C4-2B (cell line): Measurements from ENCODE around the gene ATP10D.

Source experiments
- ZFX ChIP-seq: fragments of 450-650 bp; IDR thresholded peaks from 2 replicates; pipeline ENCODE4 v1.6.1; 2017
- TF ChIP-seq, protein P1 (sequence below): fragments of 450-650 bp; conservative IDR thresholded peaks from 2 replicates; pipeline ENCODE4 v1.5.1; 2017; ENCODE audit warnings: mild to moderate bottlenecking

DNA sequence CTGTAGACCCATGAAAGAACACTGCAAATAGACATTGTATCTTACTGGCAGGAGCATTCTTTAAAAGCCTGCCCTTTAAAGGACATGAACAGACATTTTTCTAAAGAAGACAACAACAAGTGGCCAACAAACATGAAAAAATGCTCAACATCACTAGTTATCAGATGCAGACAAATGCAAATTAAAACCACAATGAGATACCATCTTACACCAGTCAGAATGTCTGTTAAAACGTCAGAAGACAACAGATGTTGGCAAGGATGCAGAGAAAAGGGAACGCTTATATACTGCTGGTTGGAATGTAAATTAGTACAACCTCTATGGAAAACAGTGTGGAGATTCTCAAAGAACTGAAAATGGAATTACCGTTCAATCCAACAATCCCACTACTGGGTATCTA is 77.2 kb downstream of the ATP10D start:
- TF ChIP-seq, protein P1, sequence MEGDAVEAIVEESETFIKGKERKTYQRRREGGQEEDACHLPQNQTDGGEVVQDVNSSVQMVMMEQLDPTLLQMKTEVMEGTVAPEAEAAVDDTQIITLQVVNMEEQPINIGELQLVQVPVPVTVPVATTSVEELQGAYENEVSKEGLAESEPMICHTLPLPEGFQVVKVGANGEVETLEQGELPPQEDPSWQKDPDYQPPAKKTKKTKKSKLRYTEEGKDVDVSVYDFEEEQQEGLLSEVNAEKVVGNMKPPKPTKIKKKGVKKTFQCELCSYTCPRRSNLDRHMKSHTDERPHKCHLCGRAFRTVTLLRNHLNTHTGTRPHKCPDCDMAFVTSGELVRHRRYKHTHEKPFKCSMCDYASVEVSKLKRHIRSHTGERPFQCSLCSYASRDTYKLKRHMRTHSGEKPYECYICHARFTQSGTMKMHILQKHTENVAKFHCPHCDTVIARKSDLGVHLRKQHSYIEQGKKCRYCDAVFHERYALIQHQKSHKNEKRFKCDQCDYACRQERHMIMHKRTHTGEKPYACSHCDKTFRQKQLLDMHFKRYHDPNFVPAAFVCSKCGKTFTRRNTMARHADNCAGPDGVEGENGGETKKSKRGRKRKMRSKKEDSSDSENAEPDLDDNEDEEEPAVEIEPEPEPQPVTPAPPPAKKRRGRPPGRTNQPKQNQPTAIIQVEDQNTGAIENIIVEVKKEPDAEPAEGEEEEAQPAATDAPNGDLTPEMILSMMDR = no peak
- no peak for TF ChIP-seq ZFX
